PC-3 (cell line): Measurements from ENCODE around the gene DTL. TPM values are rescaled to one million over a fixed set of nuclear protein-coding genes. Genes with fewer than 3 reads are reported as not detected.

Experiments used
- ATAC-seq: fragments of 200-7000 bp; cut with Tn5 transposase; 2 replicates; pipeline ENCODE4 v1.9.1; 2020; ENCODE audit warnings: mild to moderate bottlenecking, moderate library complexity
- BruUV-seq: library from RNA; stranded (reverse); fragments of 400-500 nt; replicated peaks from 2 replicates; lab custom pipeline; 2021; lab: Mats Ljungman, UMichigan
- CTCF ChIA-PET: fragments of 300-600 bp; sonication (Branson Sonifier 250); formaldehyde crosslinking; loops from one replicate; lab custom pipeline; 2022; ENCODE audit warnings: antibody characterized with exemption; lab: Charles Lee
- POLR2A ChIA-PET: fragments of 300-600 bp; sonication (Branson Sonifier 250); formaldehyde crosslinking; loops from one replicate; lab custom pipeline; 2022; ENCODE audit warnings: antibody characterized with exemption; ENCODE audit not compliant: unreplicated experiment; lab: Charles Lee
- DNase-seq: peaks from one replicate; pipeline ENCODE4 v3.0.0-alpha.2; 2015
- H2AFZ ChIP-seq: fragments of 300-600 bp; sonication (generic); 2 replicates; pipeline ENCODE4 v1.6.0; 2016; ENCODE audit warnings: antibody characterized with exemption, low read length
- H3F3A ChIP-seq: fragments of 300-600 bp; sonication (generic); one replicate; pipeline ENCODE4 v1.6.0; 2017; ENCODE audit warnings: antibody characterized with exemption, low read length, control low read depth, mild to moderate bottlenecking; ENCODE audit not compliant: unreplicated experiment
- H3K27ac ChIP-seq: fragments of 300-600 bp; sonication (generic); 2 replicates; pipeline ENCODE4 v1.5.1; 2016; ENCODE audit warnings: mild to moderate bottlenecking, low read length
- H3K27me3 ChIP-seq: fragments of 300-600 bp; sonication (generic); 2 replicates; pipeline ENCODE4 v1.6.1; 2016; ENCODE audit warnings: low read length, mixed read lengths
- H3K36me3 ChIP-seq: fragments of 300-600 bp; sonication (generic); 2 replicates; pipeline ENCODE4 v1.6.1; 2016; ENCODE audit warnings: low read depth, mixed run types, low read length, mixed read lengths
- H3K4me1 ChIP-seq: fragments of 300-600 bp; sonication (generic); 2 replicates; pipeline ENCODE4 v1.5.1; 2016; ENCODE audit warnings: low read length; ENCODE audit not compliant: insufficient read depth
- H3K4me2 ChIP-seq: fragments of 300-600 bp; sonication (generic); 2 replicates; pipeline ENCODE4 v1.6.0; 2016; ENCODE audit warnings: low read length
- H3K4me3 ChIP-seq: fragments of 300-600 bp; sonication (generic); 2 replicates; pipeline ENCODE4 v1.5.1; 2016; ENCODE audit warnings: mild to moderate bottlenecking, low read length, mixed read lengths
- H3K79me2 ChIP-seq: fragments of 300-600 bp; sonication (generic); 2 replicates; pipeline ENCODE4 v1.6.1; 2017; ENCODE audit warnings: low read length, mixed read lengths
- H3K9ac ChIP-seq: fragments of 300-600 bp; sonication (generic); 2 replicates; pipeline ENCODE4 v1.6.0; 2016; ENCODE audit warnings: mild to moderate bottlenecking, low read length
- H3K9me2 ChIP-seq: fragments of 300-600 bp; sonication (generic); replicated peaks from 2 replicates; pipeline ENCODE4 v1.6.1; 2016; ENCODE audit warnings: mixed run types, low read length, mixed read lengths
- H3K9me3 ChIP-seq: fragments of 300-600 bp; sonication (generic); 2 replicates; pipeline ENCODE4 v1.6.1; 2016; ENCODE audit warnings: low read length, mixed read lengths
- H4K20me1 ChIP-seq: fragments of 300-600 bp; sonication (generic); 2 replicates; pipeline ENCODE4 v1.6.1; 2016; ENCODE audit warnings: low read length, mixed read lengths
- EZH2 ChIP-seq: fragments of 300-600 bp; sonication (generic); IDR thresholded peaks from one replicate; pipeline ENCODE4 v1.6.1; 2017; ENCODE audit warnings: antibody characterized with exemption, mild to moderate bottlenecking, low read length; ENCODE audit not compliant: unreplicated experiment
- EZH2phosphoT487 ChIP-seq: fragments of 300-600 bp; sonication (generic); IDR thresholded peaks from 2 replicates; pipeline ENCODE4 v1.6.1; 2018; ENCODE audit warnings: mild to moderate bottlenecking, antibody characterized with exemption, low read length, borderline replicate concordance
- intact Hi-C: fragments of 100-400 bp; cut with micrococcal nuclease; formaldehyde crosslinking; loops from 2 replicates; pipeline ENCODE4 v1.9.0; 2023
- total RNA-seq: library from RNA; depleted of rRNA; stranded (reverse); fragments of >200 nt; gene quantifications from 2 replicates; pipeline ENCODE4 v1.2.3, GENCODE V29; 2014
- TF ChIP-seq, protein P1 (sequence below): fragments of 300-600 bp; sonication (generic); conservative IDR thresholded peaks from 2 replicates; pipeline ENCODE4 v1.5.1; 2017; ENCODE audit warnings: antibody characterized with exemption, low read depth, mild to moderate bottlenecking, low read length

The DTL gene
- total RNA-seq, 1 experiment from 2014 or later, result 65.0 TPM

GRCh38 chr1:212108187-212108586, 72.6 kb downstream of the DTL start:
- intact Hi-C loops, result no loop called here
- H3K9me3 ChIP-seq, result no peaks in the 10 kb centered on the region
- ATAC-seq, result no peak

DNA sequence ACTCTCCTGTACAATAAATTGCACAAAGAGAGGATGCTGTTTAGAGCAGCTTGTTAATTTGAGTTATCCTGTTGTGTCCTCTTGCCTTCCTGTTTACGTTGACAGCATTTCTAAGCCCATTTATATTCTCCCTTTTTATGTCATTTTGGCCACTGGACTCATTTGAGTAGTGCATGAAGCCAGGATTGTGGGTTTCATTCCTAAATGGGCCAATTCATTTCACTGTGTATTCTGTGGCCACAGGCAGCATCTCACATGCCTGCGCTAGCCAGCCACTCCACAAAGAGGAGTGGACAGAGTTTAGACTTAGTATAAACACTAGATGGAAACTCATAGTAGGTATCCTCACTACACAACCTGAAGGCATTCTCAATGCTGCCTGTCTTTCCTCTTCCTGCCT, 73.4 kb downstream of the DTL start:
- POLR2A ChIA-PET, result no interaction called here
- no TSS peak for BruUV-seq

More at GRCh38 chr1:212108187-212108586, 72.6 kb downstream of the DTL start:
- Histone ChIP-seq H3K4me2 (no peak overlapping the region), H3K4me3 (no peak overlapping the region), H3K36me3 (peaks cover 29% of the 10 kb centered on the region; the same call in 1 of the 2 replicates), H3K27me3 (no peaks in the 10 kb centered on the region), H2AFZ (no peak overlapping the region), H4K20me1 (no peaks in the 10 kb centered on the region), H3K9ac (no peak overlapping the region), H3K9me2 (no peaks in the 10 kb centered on the region), H3K4me1 (no peaks in the 10 kb centered on the region), H3K79me2 (no peaks in the 10 kb centered on the region), H3K27ac (no peak overlapping the region), H3F3A (no peaks in the 10 kb centered on the region)
- ChIA-PET POLR2A (no interaction called here), CTCF (no interaction called here)
- BruUV-seq, result no TSS peak
- no peak for DNase-seq
- TF ChIP-seq EZH2 (no peak), EZH2phosphoT487 (no peak)
- TF ChIP-seq, protein P1, sequence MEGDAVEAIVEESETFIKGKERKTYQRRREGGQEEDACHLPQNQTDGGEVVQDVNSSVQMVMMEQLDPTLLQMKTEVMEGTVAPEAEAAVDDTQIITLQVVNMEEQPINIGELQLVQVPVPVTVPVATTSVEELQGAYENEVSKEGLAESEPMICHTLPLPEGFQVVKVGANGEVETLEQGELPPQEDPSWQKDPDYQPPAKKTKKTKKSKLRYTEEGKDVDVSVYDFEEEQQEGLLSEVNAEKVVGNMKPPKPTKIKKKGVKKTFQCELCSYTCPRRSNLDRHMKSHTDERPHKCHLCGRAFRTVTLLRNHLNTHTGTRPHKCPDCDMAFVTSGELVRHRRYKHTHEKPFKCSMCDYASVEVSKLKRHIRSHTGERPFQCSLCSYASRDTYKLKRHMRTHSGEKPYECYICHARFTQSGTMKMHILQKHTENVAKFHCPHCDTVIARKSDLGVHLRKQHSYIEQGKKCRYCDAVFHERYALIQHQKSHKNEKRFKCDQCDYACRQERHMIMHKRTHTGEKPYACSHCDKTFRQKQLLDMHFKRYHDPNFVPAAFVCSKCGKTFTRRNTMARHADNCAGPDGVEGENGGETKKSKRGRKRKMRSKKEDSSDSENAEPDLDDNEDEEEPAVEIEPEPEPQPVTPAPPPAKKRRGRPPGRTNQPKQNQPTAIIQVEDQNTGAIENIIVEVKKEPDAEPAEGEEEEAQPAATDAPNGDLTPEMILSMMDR, result no peak

GRCh38 chr1:212109728-212110127, 74.2 kb downstream of the DTL start:
- Histone ChIP-seq H3K79me2 (no peaks in the 10 kb centered on the region), H2AFZ (no peak overlapping the region), H4K20me1 (no peaks in the 10 kb centered on the region), H3K36me3 (peaks cover 24% of the 10 kb centered on the region; the same call in 1 of the 2 replicates), H3K9ac (no peak overlapping the region), H3K27me3 (no peaks in the 10 kb centered on the region), H3K9me3 (no peaks in the 10 kb centered on the region), H3K9me2 (no peaks in the 10 kb centered on the region), H3K4me2 (no peak overlapping the region), H3K27ac (no peak overlapping the region), H3F3A (no peaks in the 10 kb centered on the region), H3K4me3 (no peak overlapping the region), H3K4me1 (no peaks in the 10 kb centered on the region)
- intact Hi-C loops, result no loop called here
- ChIA-PET CTCF (no interaction called here), POLR2A (no interaction called here)
- no peak for DNase-seq
- ATAC-seq, result no peak
- TF ChIP-seq EZH2phosphoT487, result no peak
- no peak for TF ChIP-seq EZH2
- TF ChIP-seq, protein P1, result no peak
- no TSS peak for BruUV-seq

More for the DNA sequence above, 73.4 kb downstream of the DTL start:
- Histone ChIP-seq H3K9me3 (no peaks in the 10 kb centered on the region), H2AFZ (no peak overlapping the region), H3K79me2 (no peaks in the 10 kb centered on the region), H3K4me3 (no peak overlapping the region), H3F3A (no peaks in the 10 kb centered on the region), H4K20me1 (no peaks in the 10 kb centered on the region), H3K27ac (no peak overlapping the region), H3K4me2 (no peak overlapping the region), H3K27me3 (no peaks in the 10 kb centered on the region), H3K4me1 (no peaks in the 10 kb centered on the region), H3K9ac (no peak overlapping the region), H3K9me2 (no peaks in the 10 kb centered on the region), H3K36me3 (peaks cover 25% of the 10 kb centered on the region; the same call in 1 of the 2 replicates)
- CTCF ChIA-PET, result no interaction called here
- DNase-seq (no peak), ATAC-seq (no peak)
- intact Hi-C loops, result no loop called here
- TF ChIP-seq, protein P1, result no peak
- TF ChIP-seq EZH2 (no peak), EZH2phosphoT487 (no peak)
